ENCODE measurements around the gene CMC1.

Gene CMC1

DNA sequence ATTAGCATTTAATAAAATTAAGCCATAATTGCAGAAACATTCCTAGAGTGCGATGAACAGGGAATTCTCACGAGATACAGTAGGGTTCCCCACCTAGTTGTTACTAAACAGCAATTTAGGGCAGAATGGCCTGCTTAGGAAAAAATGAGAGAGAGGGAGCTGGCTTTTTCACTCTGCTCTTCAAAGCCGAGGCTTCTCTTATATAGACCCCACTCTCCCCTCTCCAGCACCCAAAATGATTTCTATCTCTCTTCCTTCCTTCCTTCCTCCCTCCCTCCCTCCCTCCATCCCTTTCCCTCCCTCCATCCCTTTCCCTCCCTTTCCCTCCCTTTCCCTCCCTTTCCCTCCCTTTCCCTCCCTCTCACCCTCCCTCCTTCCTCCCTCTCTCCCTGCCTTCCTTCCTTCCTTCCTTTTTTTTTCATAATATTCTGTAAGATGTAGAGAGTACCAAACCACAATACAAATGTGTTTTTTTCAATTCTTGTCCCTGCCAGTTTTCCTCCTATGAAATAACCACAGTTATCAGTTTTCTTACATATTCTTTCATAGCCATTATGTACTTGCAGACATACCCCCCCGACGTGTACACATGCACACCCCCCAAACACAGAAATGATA is 59.0 kb downstream of the CMC1 start:
- no peaks in the 10 kb centered on the region for H3K9me3 ChIP-seq (ENCODE audit: insufficient read depth, low read depth, low read length)
- H3K4me1 ChIP-seq (ENCODE audit: insufficient read depth, low read length), result peaks cover 2% of the 10 kb centered on the region; the same call in 1 of the 2 replicates
- no peak overlapping the region for H3K4me3 ChIP-seq (ENCODE audit: low read length)
- H3K9ac ChIP-seq (ENCODE audit: low read depth, low read length), result no peak overlapping the region
- WGBS, result 97% methylated on average over 5 of the region's 5 CpGs
- no peak overlapping the region for H3K27ac ChIP-seq (ENCODE audit: low read depth, low read length)
- no peaks in the 10 kb centered on the region for H3K27me3 ChIP-seq (ENCODE audit: insufficient read depth, low read length)
- H3K36me3 ChIP-seq (ENCODE audit: insufficient read depth, low read length), result no peaks in the 10 kb centered on the region

GRCh38 chr3:28301688-28302087 is 60.3 kb downstream of the CMC1 start:
- Histone ChIP-seq H3K4me1 (ENCODE audit: insufficient read depth, low read length) (peaks cover 2% of the 10 kb centered on the region; the same call in 1 of the 2 replicates), H3K9ac (ENCODE audit: low read depth, low read length) (no peak overlapping the region), H3K36me3 (ENCODE audit: insufficient read depth, low read length) (no peaks in the 10 kb centered on the region), H3K9me3 (ENCODE audit: insufficient read depth, low read depth, low read length) (no peaks in the 10 kb centered on the region), H3K27me3 (ENCODE audit: insufficient read depth, low read length) (no peaks in the 10 kb centered on the region), H3K27ac (ENCODE audit: low read depth, low read length) (no peak overlapping the region), H3K4me3 (ENCODE audit: low read length) (no peak overlapping the region)
- 97% methylated on average over 3 of the region's 4 CpGs for WGBS

GRCh38 chr3:28308196-28308595 is 66.8 kb downstream of the CMC1 start:
- H3K4me3 ChIP-seq (ENCODE audit: low read length), result no peak overlapping the region
- H3K4me1 ChIP-seq (ENCODE audit: insufficient read depth, low read length), result peaks cover 12% of the 10 kb centered on the region; the same call in 1 of the 2 replicates
- no peaks in the 10 kb centered on the region for H3K36me3 ChIP-seq (ENCODE audit: insufficient read depth, low read length)
- no peak overlapping the region for H3K27ac ChIP-seq (ENCODE audit: low read depth, low read length)
- H3K27me3 ChIP-seq (ENCODE audit: insufficient read depth, low read length), result no peaks in the 10 kb centered on the region
- no peaks in the 10 kb centered on the region for H3K9me3 ChIP-seq (ENCODE audit: insufficient read depth, low read depth, low read length)
- WGBS, result 100% methylated on average over 1 of the region's 3 CpGs
- no peak overlapping the region for H3K9ac ChIP-seq (ENCODE audit: low read depth, low read length)

GRCh38 chr3:28315711-28316110 is 74.3 kb downstream of the CMC1 start:
- H3K27ac ChIP-seq (ENCODE audit: low read depth, low read length), result no peak overlapping the region
- no peaks in the 10 kb centered on the region for H3K27me3 ChIP-seq (ENCODE audit: insufficient read depth, low read length)
- H3K36me3 ChIP-seq (ENCODE audit: insufficient read depth, low read length), result peaks cover 25% of the 10 kb centered on the region
- no peaks in the 10 kb centered on the region for H3K4me1 ChIP-seq (ENCODE audit: insufficient read depth, low read length)
- no peak overlapping the region for H3K4me3 ChIP-seq (ENCODE audit: low read length)
- 93% methylated on average over 1 of the region's 1 CpG for WGBS
- no peaks in the 10 kb centered on the region for H3K9me3 ChIP-seq (ENCODE audit: insufficient read depth, low read depth, low read length)
- no peak overlapping the region for H3K9ac ChIP-seq (ENCODE audit: low read depth, low read length)

DNA sequence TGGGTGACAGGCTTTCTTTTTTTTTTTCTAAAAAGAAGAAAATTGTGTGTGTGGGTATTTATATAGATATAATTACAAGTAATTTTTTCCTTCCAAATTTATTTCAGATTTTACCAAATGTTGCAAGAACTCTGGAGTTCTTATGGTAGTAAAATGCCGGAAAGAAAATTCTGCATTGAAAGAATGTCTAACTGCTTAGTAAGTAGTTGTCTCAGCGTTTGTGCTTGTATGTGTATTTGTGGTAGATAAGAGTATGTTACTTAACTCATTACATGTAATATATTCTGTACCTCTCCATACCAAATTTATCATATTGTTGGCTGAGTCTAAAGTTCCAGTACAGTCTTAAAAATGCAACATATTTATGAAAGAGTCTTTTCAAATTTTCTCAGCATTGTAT is 74.8 kb downstream of the CMC1 start:
- Histone ChIP-seq H3K36me3 (ENCODE audit: insufficient read depth, low read length) (peaks cover 30% of the 10 kb centered on the region), H3K9me3 (ENCODE audit: insufficient read depth, low read depth, low read length) (no peaks in the 10 kb centered on the region), H3K27ac (ENCODE audit: low read depth, low read length) (no peak overlapping the region), H3K27me3 (ENCODE audit: insufficient read depth, low read length) (no peaks in the 10 kb centered on the region), H3K4me3 (ENCODE audit: low read length) (no peak overlapping the region), H3K4me1 (ENCODE audit: insufficient read depth, low read length) (0 out of 2 replicates have a peak, but pooled peaks cover 3% of the 10 kb centered on the region), H3K9ac (ENCODE audit: low read depth, low read length) (no peak overlapping the region)
- 90% methylated on average over 1 of the region's 2 CpGs for WGBS

- H3K4me3 ChIP-seq (ENCODE audit: low read length), result no peak overlapping the region
- WGBS, result 56% methylated on average over 1 of the region's 2 CpGs
- H3K36me3 ChIP-seq (ENCODE audit: insufficient read depth, low read length), result peaks cover 37% of the 10 kb centered on the region
- H3K27ac ChIP-seq (ENCODE audit: low read depth, low read length), result no peak overlapping the region
- H3K27me3 ChIP-seq (ENCODE audit: insufficient read depth, low read length), result no peaks in the 10 kb centered on the region
- no peaks in the 10 kb centered on the region for H3K9me3 ChIP-seq (ENCODE audit: insufficient read depth, low read depth, low read length)
- H3K4me1 ChIP-seq (ENCODE audit: insufficient read depth, low read length), result 0 out of 2 replicates have a peak, but pooled peaks cover 3% of the 10 kb centered on the region
- no peak overlapping the region for H3K9ac ChIP-seq (ENCODE audit: low read depth, low read length)
Observed at GRCh38 chr3:28317438-28318022, 76.1 kb downstream of the CMC1 start.

DNA sequence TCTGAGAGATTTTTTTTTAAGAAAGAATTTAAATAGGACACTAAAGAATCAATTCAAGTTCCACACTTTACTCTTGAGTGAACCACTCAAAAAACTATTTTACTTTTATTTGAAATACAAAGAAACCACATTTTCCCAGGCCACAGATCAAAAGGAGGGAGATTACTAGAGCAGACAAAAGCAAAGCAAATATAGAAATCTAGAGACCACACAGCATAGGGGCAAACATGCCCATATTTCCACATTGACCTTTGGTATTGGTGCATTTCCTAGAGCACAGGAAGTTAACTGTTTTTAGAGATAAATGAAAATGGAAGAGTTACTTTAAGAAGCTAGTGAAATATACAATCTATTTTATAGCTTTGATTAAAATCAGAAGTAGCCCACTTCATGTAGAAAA is 79.6 kb downstream of the CMC1 start:
- no peak overlapping the region for H3K4me3 ChIP-seq (ENCODE audit: low read length)
- peaks cover 67% of the 10 kb centered on the region for H3K36me3 ChIP-seq (ENCODE audit: insufficient read depth, low read length)
- no peak overlapping the region for H3K9ac ChIP-seq (ENCODE audit: low read depth, low read length)
- no peak overlapping the region for H3K27ac ChIP-seq (ENCODE audit: low read depth, low read length)
- 0 out of 2 replicates have a peak, but pooled peaks cover 3% of the 10 kb centered on the region for H3K4me1 ChIP-seq (ENCODE audit: insufficient read depth, low read length)
- H3K27me3 ChIP-seq (ENCODE audit: insufficient read depth, low read length), result no peaks in the 10 kb centered on the region
- no peaks in the 10 kb centered on the region for H3K9me3 ChIP-seq (ENCODE audit: insufficient read depth, low read depth, low read length)

DNA sequence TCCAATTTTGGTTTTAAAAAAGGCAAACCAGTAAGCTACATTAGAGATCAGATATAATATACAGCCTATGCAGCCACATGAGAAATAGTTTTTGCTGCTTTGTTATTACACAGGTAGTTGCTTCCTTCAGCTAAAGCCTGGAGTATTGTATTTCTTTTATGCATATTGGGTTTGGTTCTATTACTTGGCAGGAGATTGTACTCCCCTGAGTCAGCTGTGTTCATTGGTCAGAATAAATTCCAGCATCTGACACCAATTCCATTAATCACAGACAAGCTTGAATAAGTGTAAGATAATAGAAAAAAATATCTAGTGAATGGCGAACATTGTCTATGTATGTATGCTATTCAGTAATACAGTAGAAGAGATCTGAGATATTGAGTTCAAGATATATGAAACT is 81.0 kb downstream of the CMC1 start:
- Histone ChIP-seq H3K9me3 (ENCODE audit: insufficient read depth, low read depth, low read length) (no peaks in the 10 kb centered on the region), H3K27ac (ENCODE audit: low read depth, low read length) (no peak overlapping the region), H3K36me3 (ENCODE audit: insufficient read depth, low read length) (peaks cover 75% of the 10 kb centered on the region), H3K9ac (ENCODE audit: low read depth, low read length) (no peak overlapping the region), H3K4me1 (ENCODE audit: insufficient read depth, low read length) (0 out of 2 replicates have a peak, but pooled peaks cover 3% of the 10 kb centered on the region), H3K4me3 (ENCODE audit: low read length) (no peak overlapping the region), H3K27me3 (ENCODE audit: insufficient read depth, low read length) (no peaks in the 10 kb centered on the region)
- 100% methylated on average over 1 of the region's 1 CpG for WGBS

DNA sequence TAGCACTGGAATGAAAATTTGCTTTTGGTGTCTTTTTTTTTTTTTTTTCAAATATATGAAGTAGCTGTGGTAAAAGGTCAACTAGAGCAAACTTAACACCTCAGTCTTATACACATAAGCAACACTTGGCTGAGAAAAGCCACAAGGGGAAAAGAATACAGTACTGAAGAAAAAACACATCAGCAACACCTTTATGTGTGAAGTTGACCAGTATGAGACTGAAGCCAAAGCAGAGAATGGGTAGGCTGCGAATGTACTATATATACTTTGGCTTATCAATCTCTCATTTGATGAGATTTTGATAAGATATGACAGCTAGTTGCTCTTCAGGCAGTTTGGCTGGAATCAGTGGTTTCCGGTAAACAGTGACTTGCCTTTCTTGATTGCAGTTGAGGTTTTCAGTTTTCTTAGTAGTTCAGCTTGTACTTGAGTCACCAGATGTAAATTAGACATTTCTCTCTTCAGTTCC is 85.1 kb downstream of the CMC1 start:
- no peak overlapping the region for H3K9ac ChIP-seq (ENCODE audit: low read depth, low read length)
- 96% methylated on average over 2 of the region's 2 CpGs for WGBS
- H3K4me1 ChIP-seq (ENCODE audit: insufficient read depth, low read length), result no peaks in the 10 kb centered on the region
- no peaks in the 10 kb centered on the region for H3K9me3 ChIP-seq (ENCODE audit: insufficient read depth, low read depth, low read length)
- peaks cover 48% of the 10 kb centered on the region for H3K36me3 ChIP-seq (ENCODE audit: insufficient read depth, low read length)
- H3K4me3 ChIP-seq (ENCODE audit: low read length), result no peak overlapping the region
- no peaks in the 10 kb centered on the region for H3K27me3 ChIP-seq (ENCODE audit: insufficient read depth, low read length)
- H3K27ac ChIP-seq (ENCODE audit: low read depth, low read length), result no peak overlapping the region

GRCh38 chr3:28328188-28329151 is 87.1 kb downstream of the CMC1 start:
- Histone ChIP-seq H3K27me3 (ENCODE audit: insufficient read depth, low read length) (no peaks in the 10 kb centered on the region), H3K4me1 (ENCODE audit: insufficient read depth, low read length) (no peaks in the 10 kb centered on the region), H3K36me3 (ENCODE audit: insufficient read depth, low read length) (peaks cover 47% of the 10 kb centered on the region), H3K9me3 (ENCODE audit: insufficient read depth, low read depth, low read length) (no peaks in the 10 kb centered on the region), H3K9ac (ENCODE audit: low read depth, low read length) (no peak overlapping the region), H3K27ac (ENCODE audit: low read depth, low read length) (no peak overlapping the region), H3K4me3 (ENCODE audit: low read length) (no peak overlapping the region)
- 100% methylated on average over 2 of the region's 4 CpGs for WGBS

GRCh38 chr3:28334552-28334951 is 93.1 kb downstream of the CMC1 start:
- Histone ChIP-seq H3K27me3 (ENCODE audit: insufficient read depth, low read length) (no peaks in the 10 kb centered on the region), H3K9ac (ENCODE audit: low read depth, low read length) (no peak overlapping the region), H3K27ac (ENCODE audit: low read depth, low read length) (no peak overlapping the region), H3K4me3 (ENCODE audit: low read length) (no peak overlapping the region), H3K9me3 (ENCODE audit: insufficient read depth, low read depth, low read length) (no peaks in the 10 kb centered on the region), H3K4me1 (ENCODE audit: insufficient read depth, low read length) (no peaks in the 10 kb centered on the region), H3K36me3 (ENCODE audit: insufficient read depth, low read length) (peaks cover 67% of the 10 kb centered on the region)
